Sciatic nerve (tissue), 2 donors: ENCODE data around the gene FMO5. TPM values are rescaled to one million over a fixed set of nuclear protein-coding genes. Genes with fewer than 3 reads are reported as not detected.

ENCODE experiments used
- ATAC-seq: fragments of 200-7000 bp; cut with Tn5 transposase; one replicate; pipeline ENCODE4 v1.9.1; 2020; ENCODE audit warnings: mild to moderate bottlenecking, moderate library complexity
- DNase-seq: peaks from one replicate; pipeline ENCODE4 v3.0.0-alpha.2; 2020; ENCODE audit warnings: low spot score
- intact Hi-C: fragments of 100-400 bp; cut with DNase I; formaldehyde crosslinking; loops from one replicate; pipeline ENCODE4 v1.14.2; 2022
- total RNA-seq: library from RNA; stranded (reverse); fragmentation: NEBNext Ultra II Directional; extraction: Animal tissue kit (Norgen Biotek cat#: 25700); gene quantifications from one replicate; pipeline ENCODE4 v1.2.1, GENCODE V29; 2021
- donor health status: DM: no; HTN: no; CAD: no.
- donor health status: DM: no; HTN: no; CAD: no.

The FMO5 gene
- 3.3 TPM for total RNA-seq

GRCh38 chr1:147225193-147225730 is at the start of gene FMO5:
FMO5 (minus strand) TSS chr1:147225339; CDS start chr1:147225029, 310 bp downstream.
- ATAC-seq: peak; percentile 96
- DNase-seq: peak; percentile 80
- intact Hi-C loops: no loop called here

- peak; percentile 94 for ATAC-seq
- no peak for DNase-seq
- intact Hi-C loops: no loop called here
These were observed 48.5 kb upstream of the FMO5 start for GRCh38 chr1:147273409-147274336.

- DNase-seq (no peak), ATAC-seq (no peak)
- intact Hi-C loops: no loop called here
These were observed 46.9 kb upstream of the FMO5 start for GRCh38 chr1:147272042-147272441.

- intact Hi-C loops: no loop called here
- ATAC-seq (no peak), DNase-seq (no peak)
These were observed 45.6 kb upstream of the FMO5 start for GRCh38 chr1:147270721-147271120.

GRCh38 chr1:147267711-147268110 is 42.6 kb upstream of the FMO5 start:
- DNase-seq: no peak
- intact Hi-C loops: no loop called here
- no peak for ATAC-seq

- DNase-seq (no peak), ATAC-seq (no peak)
- intact Hi-C loops: no loop called here
These were observed 41.2 kb upstream of the FMO5 start for GRCh38 chr1:147266381-147266780.

GRCh38 chr1:147264158-147264768 is 39.1 kb upstream of the FMO5 start:
- no peak for ATAC-seq
- intact Hi-C loops: no loop called here
- no peak for DNase-seq

- DNase-seq: no peak
- no peak for ATAC-seq
- intact Hi-C loops: no loop called here
These were observed 35.8 kb upstream of the FMO5 start for GRCh38 chr1:147260956-147261355.

- intact Hi-C loops: no loop called here
- no peak for DNase-seq
These were observed 27.4 kb upstream of the FMO5 start for GRCh38 chr1:147252540-147252939.

GRCh38 chr1:147247656-147248238 is 22.6 kb upstream of the FMO5 start:
- DNase-seq: no peak
- intact Hi-C loops: no loop called here
- ATAC-seq: no peak

More at GRCh38 chr1:147252540-147252939, 27.4 kb upstream of the FMO5 start:
- ATAC-seq: no peak

GRCh38 chr1:147246910-147247655 is 21.9 kb upstream of the FMO5 start:
- intact Hi-C loops: no loop called here
- no peak for ATAC-seq

GRCh38 chr1:147246044-147246690 is 21.0 kb upstream of the FMO5 start:
- DNase-seq: no peak
- ATAC-seq: no peak
- intact Hi-C loops: no loop called here

More at GRCh38 chr1:147246910-147247655, 21.9 kb upstream of the FMO5 start:
- no peak for DNase-seq

GRCh38 chr1:147245586-147246021 is 20.5 kb upstream of the FMO5 start:
- ATAC-seq: no peak
- intact Hi-C loops: no loop called here

GRCh38 chr1:147245129-147245528 is 20.0 kb upstream of the FMO5 start:
- no peak for DNase-seq
- no peak for ATAC-seq
- intact Hi-C loops: no loop called here

More at GRCh38 chr1:147245586-147246021, 20.5 kb upstream of the FMO5 start:
- no peak for DNase-seq

GRCh38 chr1:147243841-147244240 is 18.7 kb upstream of the FMO5 start:
- intact Hi-C loops: loop anchor here (5.0 kb wide), 1 partner anchor 72 kb away; the partner anchor contains the start of gene PRKAB2
- ATAC-seq (no peak), DNase-seq (no peak)

GRCh38 chr1:147243228-147243685 is 18.1 kb upstream of the FMO5 start:
- peak; percentile 52 for ATAC-seq
- DNase-seq: no peak
- intact Hi-C loops: loop anchor here (5.0 kb wide), 1 partner anchor 71 kb away; the partner anchor contains the start of gene PRKAB2

- DNase-seq: peak; percentile 97
- intact Hi-C loops: loop anchor here (5.0 kb wide), 1 partner anchor 70 kb away; the partner anchor contains the start of gene PRKAB2
- peak; percentile 98 for ATAC-seq
These were observed 17.5 kb upstream of the FMO5 start, which contains the start of gene CHD1L for GRCh38 chr1:147242449-147243227. CHD1L (plus strand) TSS chr1:147242684; CDS start chr1:147242704, 20 bp downstream.
